ENCODE data around the gene HOXC13.

The HOXC13 gene

GRCh38 chr12:53994264-53995001, 55.8 kb downstream of the HOXC13 start:
- no peak for TF ChIP-seq FOXP2 (optimal IDR thresholded peaks at IDR 0.05; ENCODE audit: borderline replicate concordance, extremely low read depth, extremely low read length, insufficient read depth)
- TF ChIP-seq POLR2AphosphoS5 (IDR thresholded peaks at IDR 0.05; ENCODE audit: low read depth, low read length): no peak
- no peak for TF ChIP-seq REST (IDR thresholded peaks at IDR 0.05; ENCODE audit: insufficient read depth in 1 of 2, low read depth in 2 of 2, low read length in 2 of 2)
- TF ChIP-seq TAF1 (IDR thresholded peaks at IDR 0.05; ENCODE audit: borderline replicate concordance, insufficient read depth, low read length): no peak
- TF ChIP-seq SIN3A (IDR thresholded peaks at IDR 0.05; ENCODE audit: borderline replicate concordance, insufficient read depth, low read length): no peak

DNA sequence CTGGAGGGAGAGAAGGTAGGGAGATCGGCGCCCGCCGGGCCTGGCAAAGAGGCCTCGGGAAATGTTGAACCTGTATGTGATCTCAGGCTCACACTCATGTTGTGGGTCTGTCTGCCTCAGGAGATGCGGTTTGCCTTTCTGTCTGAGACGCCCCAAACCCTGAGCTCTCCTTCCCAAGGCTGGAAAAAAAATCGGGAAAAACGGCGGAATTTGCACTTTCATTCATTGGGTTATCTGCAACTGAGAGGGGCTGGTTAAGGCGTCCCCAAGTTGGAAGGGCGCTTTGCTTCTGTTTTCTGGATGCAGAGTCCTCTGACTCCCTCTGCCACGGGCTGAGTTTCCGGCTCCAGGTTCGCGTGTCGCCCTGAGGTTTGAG, 56.4 kb downstream of the HOXC13 start:
- TF ChIP-seq POLR2AphosphoS5 (IDR thresholded peaks at IDR 0.05; ENCODE audit: low read depth, low read length): no peak
- no peak for TF ChIP-seq FOXP2 (optimal IDR thresholded peaks at IDR 0.05; ENCODE audit: borderline replicate concordance, extremely low read depth, extremely low read length, insufficient read depth)
- TF ChIP-seq TAF1 (IDR thresholded peaks at IDR 0.05; ENCODE audit: borderline replicate concordance, insufficient read depth, low read length): no peak
- no peak for TF ChIP-seq SIN3A (IDR thresholded peaks at IDR 0.05; ENCODE audit: borderline replicate concordance, insufficient read depth, low read length)
- TF ChIP-seq REST (IDR thresholded peaks at IDR 0.05; ENCODE audit: insufficient read depth in 1 of 2, low read depth in 2 of 2, low read length in 2 of 2): no peak

GRCh38 chr12:53995378-53996239, 57.0 kb downstream of the HOXC13 start:
- TF ChIP-seq REST (IDR thresholded peaks at IDR 0.05; ENCODE audit: insufficient read depth in 1 of 2, low read depth in 2 of 2, low read length in 2 of 2) (no peak), POLR2AphosphoS5 (IDR thresholded peaks at IDR 0.05; ENCODE audit: low read depth, low read length) (no peak), SIN3A (IDR thresholded peaks at IDR 0.05; ENCODE audit: borderline replicate concordance, insufficient read depth, low read length) (no peak), TAF1 (IDR thresholded peaks at IDR 0.05; ENCODE audit: borderline replicate concordance, insufficient read depth, low read length) (no peak), FOXP2 (optimal IDR thresholded peaks at IDR 0.05; ENCODE audit: borderline replicate concordance, extremely low read depth, extremely low read length, insufficient read depth) (no peak)

Data from PFSK-1 (cell line).